Calu3 (cell line): ENCODE results near the gene SPATS2L. TPM values are rescaled to one million over a fixed set of nuclear protein-coding genes. Genes with fewer than 3 reads are reported as not detected.

Experiments
- BruUV-seq: library from RNA; stranded (reverse); fragments of 400-500 nt; replicated peaks from 2 replicates; lab custom pipeline; 2021; lab: Mats Ljungman, UMichigan
- CTCF ChIA-PET: fragments of 300-600 bp; sonication (Branson Sonifier 250); formaldehyde crosslinking; loops from one replicate; lab custom pipeline; 2022; ENCODE audit warnings: antibody characterized with exemption; lab: Charles Lee
- DNase-seq: peaks from one replicate; pipeline ENCODE4 v3.0.0; 2022
- H3K27ac Mint-ChIP-seq: one replicate; pipeline ENCODE4 v1.8.0; 2022; ENCODE audit warnings: mixed read lengths; ENCODE audit not compliant: unreplicated experiment
- H3K27me3 Mint-ChIP-seq: one replicate; pipeline ENCODE4 v1.8.0; 2022; ENCODE audit warnings: mixed read lengths; ENCODE audit not compliant: unreplicated experiment
- H3K36me3 Mint-ChIP-seq: one replicate; pipeline ENCODE4 v1.8.0; 2022; ENCODE audit warnings: mild to moderate bottlenecking, moderate library complexity, mixed read lengths; ENCODE audit not compliant: insufficient read depth, unreplicated experiment
- H3K4me1 Mint-ChIP-seq: one replicate; pipeline ENCODE4 v1.8.0; 2022; ENCODE audit warnings: mild to moderate bottlenecking, low read depth, mixed read lengths; ENCODE audit not compliant: unreplicated experiment
- H3K4me3 Mint-ChIP-seq: one replicate; pipeline ENCODE4 v1.8.0; 2022; ENCODE audit warnings: mild to moderate bottlenecking, low read depth, moderate library complexity, mixed read lengths; ENCODE audit not compliant: unreplicated experiment
- H3K9me3 Mint-ChIP-seq: one replicate; pipeline ENCODE4 v1.8.0; 2022; ENCODE audit warnings: low read depth, mixed read lengths; ENCODE audit not compliant: unreplicated experiment
- intact Hi-C: fragments of 100-400 bp; cut with micrococcal nuclease; formaldehyde crosslinking; loops from one replicate; pipeline ENCODE4 v1.10.0; 2022; ENCODE audit not compliant: unreplicated experiment
- total RNA-seq: library from RNA; stranded (reverse); gene quantifications from 2 replicates; pipeline ENCODE4 v1.2.3, GENCODE V29; 2022
- TF ChIP-seq, protein P1 (sequence below): fragments of 200-600 bp; IDR thresholded peaks from one replicate; pipeline ENCODE4 v1.8.0; 2022; ENCODE audit warnings: antibody characterized with exemption; ENCODE audit not compliant: unreplicated experiment

The SPATS2L gene
- total RNA-seq, 1 experiment from 2014 or later, result 378 TPM

DNA sequence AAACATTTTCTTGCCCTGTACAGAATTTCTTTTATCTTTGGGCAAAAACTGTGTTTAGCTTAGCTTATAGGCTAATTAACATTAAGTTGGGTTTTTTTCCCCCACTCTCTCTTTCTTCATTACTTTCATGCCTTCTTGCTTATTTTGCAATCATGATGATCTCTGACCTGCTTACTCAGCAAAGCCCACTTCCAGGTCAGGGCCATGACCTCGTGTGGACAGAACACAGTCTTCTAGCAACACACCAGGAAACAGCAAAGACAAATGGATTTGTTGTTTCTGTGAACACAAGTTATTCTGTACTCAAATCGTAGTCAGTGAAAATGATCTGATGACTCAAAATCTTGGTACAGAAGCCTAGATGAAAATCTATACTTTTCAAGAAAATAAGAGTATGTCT lies 60.7 kb downstream of the SPATS2L start:
- no peak for DNase-seq
- no TSS peak for BruUV-seq
- peak overlapping the region; percentile 7 for H3K4me3 Mint-ChIP-seq
- CTCF ChIA-PET, result no interaction called here
- peaks cover 6% of the 10 kb centered on the region for H3K36me3 Mint-ChIP-seq
- no peaks in the 10 kb centered on the region for H3K9me3 Mint-ChIP-seq
- H3K27me3 Mint-ChIP-seq, result no peaks in the 10 kb centered on the region
- peak overlapping the region; percentile 30 for H3K27ac Mint-ChIP-seq
- TF ChIP-seq, protein P1, sequence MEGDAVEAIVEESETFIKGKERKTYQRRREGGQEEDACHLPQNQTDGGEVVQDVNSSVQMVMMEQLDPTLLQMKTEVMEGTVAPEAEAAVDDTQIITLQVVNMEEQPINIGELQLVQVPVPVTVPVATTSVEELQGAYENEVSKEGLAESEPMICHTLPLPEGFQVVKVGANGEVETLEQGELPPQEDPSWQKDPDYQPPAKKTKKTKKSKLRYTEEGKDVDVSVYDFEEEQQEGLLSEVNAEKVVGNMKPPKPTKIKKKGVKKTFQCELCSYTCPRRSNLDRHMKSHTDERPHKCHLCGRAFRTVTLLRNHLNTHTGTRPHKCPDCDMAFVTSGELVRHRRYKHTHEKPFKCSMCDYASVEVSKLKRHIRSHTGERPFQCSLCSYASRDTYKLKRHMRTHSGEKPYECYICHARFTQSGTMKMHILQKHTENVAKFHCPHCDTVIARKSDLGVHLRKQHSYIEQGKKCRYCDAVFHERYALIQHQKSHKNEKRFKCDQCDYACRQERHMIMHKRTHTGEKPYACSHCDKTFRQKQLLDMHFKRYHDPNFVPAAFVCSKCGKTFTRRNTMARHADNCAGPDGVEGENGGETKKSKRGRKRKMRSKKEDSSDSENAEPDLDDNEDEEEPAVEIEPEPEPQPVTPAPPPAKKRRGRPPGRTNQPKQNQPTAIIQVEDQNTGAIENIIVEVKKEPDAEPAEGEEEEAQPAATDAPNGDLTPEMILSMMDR, result no peak
- H3K4me1 Mint-ChIP-seq, result peaks cover 79% of the 10 kb centered on the region
- intact Hi-C loops, result no loop called here

DNA sequence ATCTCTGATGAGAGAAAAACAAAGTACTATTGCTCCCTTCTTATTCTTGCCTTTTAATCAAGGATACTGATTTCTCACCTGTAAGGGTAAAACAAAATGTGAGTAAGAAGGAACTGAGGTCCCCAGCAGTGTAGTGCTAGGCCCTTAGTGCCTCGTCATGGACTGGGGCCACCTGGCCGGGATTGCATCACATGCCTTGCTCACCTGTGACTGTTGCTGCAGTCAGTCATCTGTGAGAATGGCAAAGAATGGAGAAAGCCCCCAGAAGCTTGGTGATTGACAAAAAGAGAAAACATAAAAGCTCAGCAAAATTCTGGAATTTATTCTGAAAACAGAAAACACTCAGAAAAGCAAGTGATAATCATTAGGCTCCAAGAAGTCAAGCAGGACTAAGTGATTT lies 63.4 kb downstream of the SPATS2L start:
- H3K9me3 Mint-ChIP-seq, result no peaks in the 10 kb centered on the region
- no peak overlapping the region for H3K4me3 Mint-ChIP-seq
- TF ChIP-seq, protein P1, result no peak
- peak; percentile 36 for DNase-seq
- no peaks in the 10 kb centered on the region for H3K27me3 Mint-ChIP-seq
- peaks cover 86% of the 10 kb centered on the region for H3K4me1 Mint-ChIP-seq
- BruUV-seq, result no TSS peak
- intact Hi-C loops, result no loop called here
- peaks cover 12% of the 10 kb centered on the region for H3K36me3 Mint-ChIP-seq
- no peak overlapping the region for H3K27ac Mint-ChIP-seq
- CTCF ChIA-PET, result no interaction called here

DNA sequence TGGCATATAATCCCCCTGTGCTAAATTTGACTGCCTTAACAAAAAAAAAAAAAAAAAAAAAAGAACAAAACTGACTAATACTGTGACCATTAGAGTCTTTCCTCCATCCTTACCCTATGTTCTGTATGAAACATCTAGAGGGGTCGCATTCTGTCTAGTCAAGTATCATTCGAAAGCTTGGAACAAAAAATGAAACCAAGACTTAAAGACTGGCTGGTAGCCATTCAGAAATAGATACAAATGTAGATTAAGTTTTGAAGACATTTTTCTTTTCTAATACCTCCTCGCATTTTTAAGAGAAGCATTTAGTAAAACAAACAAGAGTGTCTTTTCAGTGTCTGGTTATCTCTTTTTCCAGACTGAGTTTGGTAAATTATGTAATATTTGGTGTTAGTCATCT lies 66.7 kb downstream of the SPATS2L start:
- TF ChIP-seq, protein P1, result no peak
- Mint-ChIP-seq H3K27ac (no peak overlapping the region), H3K36me3 (peaks cover 24% of the 10 kb centered on the region), H3K9me3 (no peaks in the 10 kb centered on the region), H3K4me3 (peak overlapping the region; percentile 60), H3K4me1 (peaks cover 90% of the 10 kb centered on the region), H3K27me3 (no peaks in the 10 kb centered on the region)
- no TSS peak for BruUV-seq
- CTCF ChIA-PET, result interaction anchor here (0.6 to 1.2 kb wide), 4 partner anchors 9 to 61 kb away, joined by 3 to 4 read pairs (median 4); no protein-coding TSS in a partner anchor
- intact Hi-C loops, result no loop called here
- DNase-seq, result no peak

DNA sequence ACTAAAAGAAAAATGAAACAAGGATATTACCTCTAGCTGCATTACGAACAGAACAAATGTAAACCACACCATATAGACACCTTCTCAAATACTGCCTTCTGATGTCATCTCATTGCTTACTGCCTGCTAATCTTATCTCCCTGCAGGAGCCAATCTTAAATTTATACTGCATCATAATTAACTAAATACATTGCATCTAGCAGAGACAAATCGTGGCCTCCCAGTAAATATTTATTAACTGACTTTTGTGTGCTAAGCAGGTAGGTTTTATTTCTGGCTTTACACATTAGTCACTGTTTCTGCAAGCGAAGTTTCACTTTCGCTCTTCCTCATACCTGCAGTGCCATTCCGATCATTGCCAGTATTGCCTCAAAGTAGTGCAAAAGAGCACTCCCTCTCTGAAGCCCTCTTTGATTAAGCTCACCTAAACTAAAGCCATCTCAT lies 67.5 kb downstream of the SPATS2L start:
- peaks cover 32% of the 10 kb centered on the region for H3K36me3 Mint-ChIP-seq
- H3K27me3 Mint-ChIP-seq, result no peaks in the 10 kb centered on the region
- CTCF ChIA-PET, result interaction anchor here (0.5 to 0.9 kb wide), 4 partner anchors 34 to 62 kb away, joined by 3 to 5 read pairs (median 4); no protein-coding TSS in a partner anchor
- TF ChIP-seq, protein P1, result no peak
- H3K4me3 Mint-ChIP-seq, result peak overlapping the region; percentile 60
- intact Hi-C loops, result no loop called here
- H3K9me3 Mint-ChIP-seq, result no peaks in the 10 kb centered on the region
- H3K27ac Mint-ChIP-seq, result peak overlapping the region; percentile 93
- BruUV-seq, result no TSS peak
- DNase-seq, result no peak
- peaks cover 88% of the 10 kb centered on the region for H3K4me1 Mint-ChIP-seq
